SU-DHL-6 (cell line): ENCODE data around the gene EPHA7.

Experiments used
- H2AFZ ChIP-seq: fragments of 200-600 bp; sonication (generic); 2 replicates; pipeline ENCODE4 v1.6.1; 2014; ENCODE audit warnings: low read depth, mild to moderate bottlenecking, moderate library complexity, mixed read lengths, antibody characterized with exemption, low read length; ENCODE audit not compliant: severe bottlenecking
- H3F3A ChIP-seq: fragments of 200-600 bp; shearing (Covaris generic); 2 replicates; pipeline ENCODE4 v1.6.0; 2016; ENCODE audit warnings: antibody characterized with exemption, mild to moderate bottlenecking; ENCODE audit not compliant: insufficient read depth
- H3K27ac ChIP-seq: fragments of 200-600 bp; sonication (generic); 2 replicates; pipeline ENCODE4 v1.5.1; 2016; ENCODE audit warnings: low read depth, mild to moderate bottlenecking, low read length, moderate library complexity, mixed read lengths
- H3K27me3 ChIP-seq: fragments of 200-600 bp; sonication (generic), shearing (Covaris generic); 2 replicates; pipeline ENCODE4 v1.6.0; 2014; ENCODE audit warnings: mild to moderate bottlenecking, low read length
- H3K36me3 ChIP-seq: fragments of 200-600 bp; sonication (generic); 2 replicates; pipeline ENCODE4 v1.6.1; 2014; ENCODE audit warnings: mild to moderate bottlenecking, low read length, mixed read lengths
- H3K4me2 ChIP-seq: fragments of 300-600, 200-600 bp; shearing (Covaris generic), sonication (generic); 2 replicates; pipeline ENCODE4 v1.6.0; 2014; ENCODE audit warnings: low read length, low read depth, mild to moderate bottlenecking; ENCODE audit not compliant: poor library complexity, severe bottlenecking
- H3K4me3 ChIP-seq: fragments of 200-600 bp; sonication (generic); 2 replicates; pipeline ENCODE4 v1.5.1; 2014; ENCODE audit warnings: antibody characterized with exemption, low read length, mild to moderate bottlenecking, mixed read lengths; ENCODE audit not compliant: insufficient read depth, poor library complexity, severe bottlenecking
- H3K79me2 ChIP-seq: fragments of 200-600 bp; sonication (generic); 2 replicates; pipeline ENCODE4 v1.6.1; 2014; ENCODE audit warnings: mild to moderate bottlenecking, low read length, moderate library complexity; ENCODE audit not compliant: insufficient read depth
- H3K9ac ChIP-seq: fragments of 200-600 bp; sonication (generic); 2 replicates; pipeline ENCODE4 v1.7.0; 2014; ENCODE audit warnings: mild to moderate bottlenecking, low read length
- H3K9me2 ChIP-seq: fragments of 200-600 bp; sonication (generic); replicated peaks from 2 replicates; pipeline ENCODE4 v1.6.1; 2014; ENCODE audit warnings: low read length; ENCODE audit not compliant: insufficient read depth
- H3K9me3 ChIP-seq: fragments of 200-600 bp; sonication (generic); 2 replicates; pipeline ENCODE4 v1.6.1; 2014; ENCODE audit warnings: low read length, mixed read lengths; ENCODE audit not compliant: insufficient read depth
- H4K20me1 ChIP-seq: fragments of 200-600 bp; sonication (generic); 2 replicates; pipeline ENCODE4 v1.6.1; 2014; ENCODE audit warnings: low read depth, mild to moderate bottlenecking, antibody characterized with exemption, low read length, moderate library complexity, mixed read lengths
- CTCF ChIP-seq: fragments of 200-600 bp; sonication (generic); IDR thresholded peaks from one replicate; pipeline ENCODE4 v1.5.1; 2017; ENCODE audit warnings: antibody characterized with exemption, mild to moderate bottlenecking, low read length, moderate library complexity; ENCODE audit not compliant: insufficient read depth, poor library complexity, severe bottlenecking
- EZH2phosphoT487 ChIP-seq: fragments of 200-600 bp; sonication (generic), shearing (Covaris generic); conservative IDR thresholded peaks from 2 replicates; pipeline ENCODE4 v1.6.1; 2018; ENCODE audit warnings: mild to moderate bottlenecking, antibody characterized with exemption, low read length, moderate library complexity, mixed read lengths

EPHA7 gene

GRCh38 chr6:93373445-93373844, 45.9 kb downstream of the EPHA7 start:
- Histone ChIP-seq H3K27me3 (no peaks in the 10 kb centered on the region), H3K36me3 (no peaks in the 10 kb centered on the region), H3K27ac (no peak overlapping the region), H4K20me1 (no peaks in the 10 kb centered on the region), H3K9me3 (no peaks in the 10 kb centered on the region), H3K9ac (no peak overlapping the region), H3K9me2 (no peaks in the 10 kb centered on the region), H3K4me3 (no peak overlapping the region), H2AFZ (no peak overlapping the region), H3K4me2 (no peak overlapping the region), H3F3A (no peaks in the 10 kb centered on the region), H3K79me2 (no peaks in the 10 kb centered on the region)
- TF ChIP-seq CTCF (no peak), EZH2phosphoT487 (no peak)

- no peak overlapping the region for H3K27ac ChIP-seq
- H3K9me3 ChIP-seq: no peaks in the 10 kb centered on the region
- H2AFZ ChIP-seq: no peak overlapping the region
- no peaks in the 10 kb centered on the region for H3F3A ChIP-seq
- no peak overlapping the region for H3K4me3 ChIP-seq
- no peaks in the 10 kb centered on the region for H3K36me3 ChIP-seq
- TF ChIP-seq EZH2phosphoT487: no peak
- no peak for TF ChIP-seq CTCF
- no peaks in the 10 kb centered on the region for H3K79me2 ChIP-seq
- H3K9ac ChIP-seq: no peak overlapping the region
- H4K20me1 ChIP-seq: no peaks in the 10 kb centered on the region
- H3K4me2 ChIP-seq: no peak overlapping the region
- H3K27me3 ChIP-seq: no peaks in the 10 kb centered on the region
- H3K9me2 ChIP-seq: no peaks in the 10 kb centered on the region
These were observed 47.6 kb downstream of the EPHA7 start for GRCh38 chr6:93371756-93372155.

- Histone ChIP-seq H3K79me2 (no peaks in the 10 kb centered on the region), H3K36me3 (no peaks in the 10 kb centered on the region), H3F3A (no peaks in the 10 kb centered on the region), H3K4me2 (no peak overlapping the region), H3K27ac (no peak overlapping the region), H2AFZ (no peak overlapping the region), H4K20me1 (no peaks in the 10 kb centered on the region), H3K9me2 (no peaks in the 10 kb centered on the region), H3K4me3 (no peak overlapping the region), H3K9ac (no peak overlapping the region), H3K27me3 (no peaks in the 10 kb centered on the region), H3K9me3 (no peaks in the 10 kb centered on the region)
- TF ChIP-seq EZH2phosphoT487 (no peak), CTCF (no peak)
These were observed 49.7 kb downstream of the EPHA7 start for GRCh38 chr6:93369586-93370134.
